GM12892 (cell line): ENCODE data around the gene HMGXB4.

Experiments used
- POLR2A ChIP-seq: IDR thresholded peaks from 2 replicates; pipeline ENCODE4 v1.6.1; 2011; ENCODE audit warnings: low read depth, low read length, control low read depth
- POLR2AphosphoS5 ChIP-seq: IDR thresholded peaks from 2 replicates; pipeline ENCODE4 v1.6.1; 2011; ENCODE audit warnings: low read depth, low read length, control low read depth

DNA sequence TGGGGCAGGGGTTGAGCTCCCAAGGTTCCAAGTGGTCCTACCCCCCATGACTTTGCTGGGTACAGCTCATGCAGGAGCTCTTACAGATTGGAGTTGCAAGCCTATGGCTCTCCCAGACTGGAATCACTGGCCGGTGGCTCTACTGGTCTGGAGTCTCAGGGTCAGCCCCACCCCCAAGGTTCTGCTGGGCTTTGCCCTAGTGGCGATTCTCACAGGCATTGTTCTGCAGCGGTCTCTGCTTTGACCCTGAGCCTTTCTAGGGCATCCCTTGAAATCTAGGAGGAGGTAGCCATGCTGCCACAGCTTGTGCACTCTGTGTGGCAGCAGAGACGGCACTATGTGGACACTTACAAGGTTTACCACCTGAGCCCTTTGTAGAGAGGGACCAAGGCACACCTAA lies 49.3 kb upstream of the HMGXB4 start:
- no peak for TF ChIP-seq POLR2A
- no peak for TF ChIP-seq POLR2AphosphoS5
